GM04504 (cell line): ENCODE results near the gene ZNF451.

Experiments
- DNase-seq: peaks from one replicate; pipeline ENCODE4 v3.0.0-alpha.2; 2012; ENCODE audit warnings: low read depth

The ZNF451 gene

DNA sequence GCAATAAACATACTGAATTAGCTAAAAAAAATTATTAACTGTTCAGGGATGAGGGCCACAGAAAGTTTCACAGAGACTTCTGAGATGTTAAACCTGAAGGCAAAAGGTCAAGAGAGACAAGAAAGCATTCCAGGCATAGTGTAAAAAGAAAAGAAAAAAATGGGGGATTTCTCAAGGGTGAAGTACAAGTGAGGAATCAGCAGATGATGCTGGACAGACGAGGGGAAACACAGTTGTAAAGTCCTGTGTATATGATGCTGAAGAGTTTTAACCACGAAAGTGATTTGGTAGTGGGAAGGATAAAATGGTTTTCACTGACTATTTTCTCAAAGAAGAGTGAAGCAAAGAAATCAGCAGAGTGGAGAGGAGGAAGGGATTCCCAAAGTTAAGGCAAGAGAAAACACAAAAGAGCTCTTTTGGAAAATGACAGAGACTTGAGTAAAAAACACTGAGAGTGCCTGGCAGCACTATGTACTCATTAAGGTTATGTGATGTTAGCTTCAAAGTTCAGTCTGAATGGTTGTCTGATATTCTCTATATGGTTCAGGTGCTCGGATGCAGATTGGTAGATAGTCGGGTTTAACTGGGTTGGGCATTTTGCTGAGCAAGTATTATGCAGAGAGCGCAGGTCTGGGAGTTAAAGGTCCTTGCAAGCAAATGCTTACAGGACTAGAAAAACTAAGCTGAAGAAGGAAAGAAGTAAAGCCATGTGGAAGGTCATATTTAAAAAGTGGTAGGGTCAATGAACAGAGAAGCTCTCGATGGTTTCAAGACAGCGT, 115.8 kb downstream of the ZNF451 start:
- DNase-seq: no peak

DNA sequence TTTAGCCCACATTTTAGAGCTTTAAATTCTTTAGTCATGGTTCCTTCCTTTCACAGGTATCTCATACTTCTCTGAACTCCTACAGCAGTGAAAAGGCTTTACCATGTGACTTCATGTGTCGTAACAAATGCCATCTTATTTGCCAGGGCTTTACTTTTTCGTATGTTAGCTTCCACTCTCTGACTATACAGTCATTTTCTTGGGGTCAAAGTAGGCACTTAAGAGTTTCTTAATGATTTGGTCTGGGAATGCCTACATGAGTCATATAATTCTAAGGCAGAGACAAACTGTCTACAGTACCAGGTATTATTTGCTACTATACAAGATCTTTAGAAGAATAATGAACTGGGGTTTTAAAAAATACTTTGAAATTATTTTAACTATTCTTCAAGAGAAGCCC, 117.2 kb downstream of the ZNF451 start:
- DNase-seq: peak; percentile 9

GRCh38 chr6:57207872-57208271, 117.9 kb downstream of the ZNF451 start:
- no peak for DNase-seq

DNA sequence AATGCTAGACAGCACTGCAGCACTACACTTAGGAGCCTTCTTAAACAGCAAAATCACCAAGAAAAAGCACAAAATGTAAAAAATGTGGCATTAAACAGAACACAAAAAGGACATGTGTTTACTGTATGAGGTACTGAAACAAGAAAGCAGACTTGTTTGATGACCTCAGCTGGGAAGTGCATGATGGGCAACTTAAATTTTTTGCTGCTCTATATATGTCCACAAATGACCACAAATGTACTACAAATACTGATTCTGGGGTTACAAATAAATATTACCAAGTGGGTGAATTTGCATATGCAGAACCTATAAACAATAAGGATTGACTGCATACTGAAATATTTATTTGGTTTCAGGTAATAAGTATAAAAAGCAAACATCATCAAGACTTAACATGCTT, 119.0 kb downstream of the ZNF451 start:
- DNase-seq: no peak

GRCh38 chr6:57210060-57210459, 120.1 kb downstream of the ZNF451 start:
- DNase-seq: no peak

DNA sequence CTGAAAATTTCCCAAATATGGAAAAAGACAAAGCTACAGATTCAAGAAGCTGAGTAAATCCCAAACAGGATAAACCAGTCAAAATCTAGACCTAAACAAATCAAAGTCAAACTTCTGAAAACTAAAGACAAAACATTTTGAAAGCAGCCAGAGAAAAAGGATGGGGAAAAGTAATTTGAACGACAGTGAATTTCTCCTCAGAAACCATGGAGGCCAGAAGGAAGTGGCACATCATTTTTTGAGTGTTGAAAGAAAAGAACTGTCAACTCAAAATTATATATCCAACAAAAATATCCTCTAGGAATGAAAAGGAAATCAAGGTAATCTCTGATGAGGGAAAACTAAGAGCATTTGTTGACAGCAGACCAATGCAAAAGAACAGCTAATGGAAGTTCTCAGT, 125.3 kb downstream of the ZNF451 start:
- no peak for DNase-seq

- DNase-seq: peak; percentile 28
These were observed 126.5 kb downstream of the ZNF451 start for GRCh38 chr6:57216235-57217101.

- no peak for DNase-seq
These were observed 127.3 kb downstream of the ZNF451 start for GRCh38 chr6:57217270-57217669.
